DMS153 (cell line): ENCODE measurements around the gene TRPM4.

ENCODE experiments used
- DNase-seq: peaks from one replicate; lab custom pipeline; 2025; lab: John Stamatoyannopoulos, UW

Gene TRPM4

DNA sequence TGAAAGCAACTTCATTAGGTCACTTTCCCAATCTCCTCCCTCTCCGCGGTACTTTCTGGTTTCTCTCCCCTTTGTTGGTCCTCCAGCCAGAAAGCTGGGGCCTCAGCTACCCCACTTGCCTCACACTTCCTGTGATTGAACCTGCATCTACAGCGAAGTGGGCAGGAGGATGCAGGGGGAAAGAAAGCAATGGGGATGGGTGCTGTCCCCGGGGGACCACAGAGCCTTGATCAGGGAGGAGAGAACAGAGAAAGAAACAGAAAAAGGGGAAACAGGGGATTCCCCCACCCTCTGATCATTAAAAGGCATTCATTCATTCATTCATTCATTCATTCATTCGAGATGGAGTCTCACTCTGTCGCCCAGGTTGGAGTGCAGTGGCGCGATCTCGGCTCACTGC lies 74.2 kb downstream of the TRPM4 start:
- DNase-seq = no peak

- no peak for DNase-seq
Observed at GRCh38 chr19:49233163-49233562, 75.6 kb downstream of the TRPM4 start.

- no peak for DNase-seq
Observed at GRCh38 chr19:49241769-49242168, 84.2 kb downstream of the TRPM4 start.

DNA sequence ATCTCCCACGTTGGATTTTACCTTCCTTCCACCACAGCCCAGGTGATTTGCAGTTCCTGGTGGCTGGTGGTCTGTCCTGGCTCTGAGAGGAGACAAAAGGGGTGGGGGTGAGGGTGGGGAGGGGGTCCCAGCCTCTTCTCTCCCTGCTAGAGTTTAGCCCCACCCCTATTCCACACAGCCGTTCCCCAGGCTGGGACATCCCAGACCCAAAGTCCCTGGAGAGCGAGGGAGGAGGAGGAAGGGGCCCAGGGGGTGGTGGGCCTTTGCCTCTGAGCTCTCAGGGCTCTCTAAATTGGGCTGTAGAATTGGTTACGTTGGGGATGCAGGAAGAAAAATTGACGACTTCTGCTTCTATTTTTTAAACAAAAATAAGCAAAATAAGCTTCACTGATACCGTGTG lies 85.5 kb downstream of the TRPM4 start:
- DNase-seq = no peak

DNA sequence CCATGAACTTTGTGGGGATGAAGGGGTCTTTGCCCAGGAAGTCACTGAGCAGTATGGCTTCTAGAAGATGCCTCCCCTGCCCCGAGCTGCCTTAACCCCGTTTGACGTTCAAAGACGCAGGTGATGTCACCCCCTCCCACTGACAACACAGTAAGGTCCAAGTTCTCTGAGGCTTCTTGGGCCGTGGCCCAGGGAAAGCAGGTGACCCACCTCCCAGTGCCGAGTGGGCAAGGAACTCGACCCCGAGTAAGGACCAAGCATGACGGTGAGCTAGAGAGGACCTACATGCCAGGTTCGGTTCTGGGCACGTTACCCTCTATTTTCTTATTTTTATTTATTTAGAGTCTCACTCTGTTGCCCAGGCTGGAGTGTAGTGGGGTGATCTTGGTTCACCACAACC lies 86.1 kb downstream of the TRPM4 start:
- no peak for DNase-seq

GRCh38 chr19:49244256-49244655 lies 86.7 kb downstream of the TRPM4 start:
- DNase-seq = no peak

GRCh38 chr19:49247676-49248075 lies 90.1 kb downstream of the TRPM4 start:
- DNase-seq = no peak

DNA sequence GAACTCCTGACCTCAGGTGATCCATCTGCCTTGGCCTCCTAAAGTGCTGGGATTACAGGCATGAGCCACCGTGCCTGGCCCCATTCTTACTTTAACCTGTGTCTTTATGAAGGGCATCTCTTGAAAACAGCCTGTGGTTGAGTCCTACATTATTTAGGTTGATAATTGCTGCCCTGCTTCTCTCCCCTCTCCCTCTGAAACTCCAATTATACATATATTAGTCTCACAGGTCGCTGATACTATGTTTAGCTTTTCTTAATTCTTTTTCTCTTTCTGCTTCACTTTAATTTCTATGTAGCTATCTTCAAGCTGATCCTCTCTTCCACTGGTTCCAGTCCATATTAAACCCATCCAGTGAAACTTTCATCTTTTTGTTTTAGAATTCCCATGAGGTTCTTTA lies 92.3 kb downstream of the TRPM4 start:
- no peak for DNase-seq

DNA sequence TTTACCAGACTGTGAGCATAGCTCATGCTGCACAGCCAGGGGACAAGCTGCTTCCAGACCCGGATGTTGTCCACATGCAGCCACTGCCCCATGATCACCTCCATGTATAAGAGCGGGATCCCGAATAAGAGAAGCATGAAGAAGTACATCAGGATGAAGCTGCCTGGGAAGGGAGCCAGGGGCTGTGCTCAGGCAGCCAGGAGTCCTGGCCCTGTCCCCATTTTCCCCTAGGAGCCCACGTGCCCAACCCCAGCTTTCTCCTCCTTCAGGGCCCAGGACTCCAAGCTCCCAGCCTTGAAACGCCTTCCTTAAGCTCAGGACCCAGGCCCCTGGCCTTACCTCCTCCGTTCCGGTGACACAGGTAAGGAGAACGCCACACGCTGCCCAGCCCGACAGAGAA lies 98.1 kb downstream of the TRPM4 start:
- no peak for DNase-seq

DNA sequence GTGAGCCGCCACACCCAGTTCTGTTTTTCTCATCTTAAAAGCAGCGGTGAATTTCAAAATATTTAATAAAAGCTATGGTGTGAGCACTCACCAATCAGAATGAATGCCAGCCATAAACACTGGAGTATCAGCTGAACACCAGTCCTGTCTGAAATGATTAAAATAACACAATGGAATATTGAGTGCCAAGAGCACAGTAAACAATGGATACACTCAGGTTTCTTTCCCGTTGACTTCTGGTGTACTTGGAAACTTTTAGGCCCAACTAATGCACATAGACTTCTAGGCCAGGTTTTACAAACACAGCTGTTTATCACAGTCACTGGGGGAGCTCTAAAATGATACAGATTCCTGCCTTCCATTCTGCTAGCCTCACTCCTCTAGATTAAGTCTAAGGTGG lies 99.1 kb downstream of the TRPM4 start:
- no peak for DNase-seq
